Tibial nerve (tissue), 3 donors: ENCODE measurements around the gene CAPN3.

ENCODE experiments used
- CTCF ChIP-seq, 5 experiments: fragments of 200-600 bp in 3 of 5; fragments of 450-650 bp in 2 of 5; sonication (generic) in 3 of 5; IDR thresholded peaks; one replicate each; pipeline ENCODE4 v1.5.1; 2016 to 2019; ENCODE audit warnings: antibody characterized with exemption in 5 of 5, mild to moderate bottlenecking in 3 of 5, moderate library complexity in 2 of 5
- POLR2A ChIP-seq, 2 donors: fragments of 450-650 bp; IDR thresholded peaks; one replicate each; pipeline ENCODE4 v1.6.1; 2017; ENCODE audit warnings: antibody characterized with exemption in 2 of 2, mild to moderate bottlenecking in 2 of 2, moderate library complexity in 2 of 2

- no peak for TF ChIP-seq CTCF (IDR thresholded peaks at IDR 0.05)
- no peak for TF ChIP-seq POLR2A (IDR thresholded peaks at IDR 0.05)
These were observed 102.0 kb downstream of the CAPN3 start for GRCh38 chr15:42461261-42461660.
